ENCODE data around the gene CXCL14. TPM values are rescaled to one million over a fixed set of nuclear protein-coding genes. Genes with fewer than 3 reads are reported as not detected.

CXCL14 gene
- total RNA-seq, 1 donor from 2014 or later, result 1.2 TPM

- intact Hi-C loops (cut with DNase I), result no loop called here
- DNase-seq (ENCODE audit: low spot score), result no peak
Measured at GRCh38 chr5:135570453-135570764, 8.4 kb downstream of the CXCL14 start.

- intact Hi-C loops (cut with DNase I), result no loop called here
- no peak for DNase-seq (ENCODE audit: low spot score)
Measured at GRCh38 chr5:135569755-135570452, 8.9 kb downstream of the CXCL14 start.

- intact Hi-C loops (cut with DNase I), result no loop called here
- no peak for DNase-seq (ENCODE audit: low spot score)
Measured at GRCh38 chr5:135568923-135569360, 9.8 kb downstream of the CXCL14 start.

DNA sequence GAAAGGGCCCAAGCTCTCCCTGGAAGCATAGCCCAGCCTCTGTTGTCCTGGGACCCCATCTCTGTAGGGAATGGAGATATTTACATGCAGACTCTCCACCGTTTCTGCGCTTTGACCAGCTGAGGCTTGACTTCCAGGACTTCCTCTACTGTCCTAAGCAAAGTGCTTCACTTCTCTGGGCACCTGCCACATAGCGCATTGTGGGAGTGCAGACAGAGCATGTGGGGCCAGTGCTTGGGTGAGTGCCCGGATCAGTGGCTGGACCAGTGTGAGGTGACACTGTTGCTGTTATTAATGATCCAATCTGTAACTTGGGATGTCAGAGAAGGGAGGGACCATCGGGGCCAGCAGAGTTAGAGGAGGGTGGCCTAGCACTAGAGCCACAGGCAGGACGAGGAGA lies 10.5 kb downstream of the CXCL14 start:
- peak; percentile 50 for DNase-seq (ENCODE audit: low spot score)
- intact Hi-C loops (cut with DNase I), result no loop called here

DNA sequence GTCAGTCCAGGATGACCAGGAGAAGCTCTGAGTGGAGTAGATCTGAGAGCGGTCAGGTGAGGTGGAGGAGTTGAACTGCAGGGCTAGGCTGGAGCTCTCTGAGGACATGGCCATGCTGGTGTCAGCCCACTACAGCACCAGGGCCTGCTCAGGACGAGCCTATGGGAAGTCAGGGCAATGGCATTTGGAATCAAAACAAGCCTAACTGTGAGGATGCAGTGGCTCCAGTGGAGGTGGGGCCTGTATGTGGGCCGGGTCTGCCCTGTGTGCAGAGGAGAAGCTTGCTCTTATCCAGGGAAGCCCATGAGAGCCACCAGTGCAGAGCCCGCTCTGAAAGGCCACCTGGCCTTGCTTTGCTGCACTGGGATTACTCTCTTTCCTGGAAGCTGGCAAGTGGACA lies 11.1 kb downstream of the CXCL14 start:
- intact Hi-C loops (cut with DNase I), result no loop called here

GRCh38 chr5:135566422-135567400 lies 12.1 kb downstream of the CXCL14 start:
- intact Hi-C loops (cut with DNase I), result no loop called here
- peak; percentile 26 for DNase-seq (ENCODE audit: low spot score)

More for the DNA sequence above, 11.1 kb downstream of the CXCL14 start:
- peak; percentile 41 for DNase-seq (ENCODE audit: low spot score)

GRCh38 chr5:135565725-135566421 lies 12.9 kb downstream of the CXCL14 start:
- DNase-seq (ENCODE audit: low spot score), result peak; percentile 85
- intact Hi-C loops (cut with DNase I), result no loop called here

DNA sequence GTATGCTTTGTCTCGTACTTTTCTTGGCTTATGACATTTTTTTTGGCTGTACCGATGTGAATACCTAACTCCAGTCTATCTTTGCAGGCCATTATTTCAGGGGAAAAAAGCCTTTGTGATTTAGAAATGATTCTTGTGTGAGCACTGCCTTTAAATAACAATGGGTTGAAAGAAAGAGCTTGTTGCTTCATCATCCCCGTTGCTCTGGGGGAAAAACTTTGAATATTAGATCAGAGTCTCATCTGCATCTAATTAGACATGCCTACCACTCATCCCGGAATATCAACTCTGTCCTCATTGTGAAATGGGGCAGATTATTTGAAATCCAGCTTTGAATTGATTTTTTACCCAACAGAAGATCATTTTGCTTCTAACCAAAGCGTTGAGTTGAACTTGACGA lies 13.5 kb downstream of the CXCL14 start:
- DNase-seq (ENCODE audit: low spot score), result no peak
- intact Hi-C loops (cut with DNase I), result no loop called here

DNA sequence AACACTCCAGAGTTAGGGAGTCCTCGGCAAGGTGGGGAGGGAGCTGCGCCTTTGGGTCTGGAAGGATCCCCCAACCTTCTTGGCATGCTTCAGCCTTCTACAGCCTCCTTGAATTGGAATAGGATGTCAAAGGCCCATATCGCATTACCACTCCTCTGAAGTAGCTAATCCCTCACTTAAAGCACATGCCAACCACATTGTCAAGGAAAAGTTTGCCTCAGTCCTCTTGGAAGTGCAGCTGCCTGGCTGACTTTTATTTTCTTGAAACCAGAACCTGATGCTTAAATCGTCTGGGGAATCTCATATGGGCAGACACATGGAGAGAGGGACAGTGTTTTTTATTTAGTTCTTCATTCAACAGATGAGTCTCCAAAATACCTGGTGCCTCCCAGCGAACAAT lies 14.5 kb downstream of the CXCL14 start:
- no peak for DNase-seq (ENCODE audit: low spot score)

DNA sequence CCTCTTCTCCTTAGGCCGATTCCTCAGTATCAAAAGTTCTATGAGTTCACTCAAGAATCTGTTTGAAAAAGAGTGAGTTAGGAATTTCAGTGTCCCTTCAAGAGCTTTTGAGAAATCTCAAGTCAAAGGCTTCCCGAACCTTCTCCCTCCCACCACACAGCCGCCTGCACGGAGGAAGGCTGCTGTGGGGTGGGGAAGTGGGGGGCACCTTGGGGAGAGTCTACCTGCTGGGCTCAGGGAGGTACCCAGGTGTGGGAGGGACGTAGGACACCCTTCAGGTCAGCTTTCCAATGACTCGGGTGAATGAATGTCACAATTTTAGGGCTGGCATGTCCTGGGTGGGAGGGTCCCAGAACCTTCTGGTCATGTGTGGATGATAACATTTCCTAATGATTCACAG lies 17.5 kb downstream of the CXCL14 start:
- DNase-seq (ENCODE audit: low spot score), result no peak
- intact Hi-C loops (cut with DNase I), result loop anchor here (5.0 kb wide), 1 partner anchor 651 kb away; no protein-coding TSS in a partner anchor

More for the DNA sequence above, 14.5 kb downstream of the CXCL14 start:
- intact Hi-C loops (cut with DNase I), result loop anchor here (5.0 kb wide), 1 partner anchor 648 kb away; no protein-coding TSS in a partner anchor

DNA sequence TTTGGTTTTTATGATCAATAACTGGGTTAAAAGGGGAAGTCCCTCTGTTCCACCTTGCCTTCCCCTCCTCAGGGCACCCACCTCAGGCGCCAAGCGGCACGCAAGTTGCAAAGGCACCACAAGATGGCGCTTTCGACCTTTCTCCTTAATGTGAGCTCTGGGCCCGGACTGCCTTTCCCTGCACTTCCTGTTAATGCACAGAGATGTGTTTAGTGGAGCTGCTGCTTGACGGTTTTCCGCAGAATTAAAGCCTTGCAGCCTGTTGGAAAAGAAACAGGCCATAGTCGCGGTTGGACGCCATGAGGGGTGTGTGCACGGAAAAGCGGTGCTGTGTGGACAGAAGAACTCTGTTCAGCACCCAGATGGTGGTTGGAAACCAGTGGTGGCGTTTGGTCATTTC lies 17.9 kb downstream of the CXCL14 start:
- DNase-seq (ENCODE audit: low spot score), result no peak
- intact Hi-C loops (cut with DNase I), result loop anchor here (1.0 to 5.0 kb wide), 2 partner anchors 269 to 651 kb away; no protein-coding TSS in a partner anchor

GRCh38 chr5:135559354-135559753 lies 19.4 kb downstream of the CXCL14 start:
- DNase-seq (ENCODE audit: low spot score), result no peak

DNA sequence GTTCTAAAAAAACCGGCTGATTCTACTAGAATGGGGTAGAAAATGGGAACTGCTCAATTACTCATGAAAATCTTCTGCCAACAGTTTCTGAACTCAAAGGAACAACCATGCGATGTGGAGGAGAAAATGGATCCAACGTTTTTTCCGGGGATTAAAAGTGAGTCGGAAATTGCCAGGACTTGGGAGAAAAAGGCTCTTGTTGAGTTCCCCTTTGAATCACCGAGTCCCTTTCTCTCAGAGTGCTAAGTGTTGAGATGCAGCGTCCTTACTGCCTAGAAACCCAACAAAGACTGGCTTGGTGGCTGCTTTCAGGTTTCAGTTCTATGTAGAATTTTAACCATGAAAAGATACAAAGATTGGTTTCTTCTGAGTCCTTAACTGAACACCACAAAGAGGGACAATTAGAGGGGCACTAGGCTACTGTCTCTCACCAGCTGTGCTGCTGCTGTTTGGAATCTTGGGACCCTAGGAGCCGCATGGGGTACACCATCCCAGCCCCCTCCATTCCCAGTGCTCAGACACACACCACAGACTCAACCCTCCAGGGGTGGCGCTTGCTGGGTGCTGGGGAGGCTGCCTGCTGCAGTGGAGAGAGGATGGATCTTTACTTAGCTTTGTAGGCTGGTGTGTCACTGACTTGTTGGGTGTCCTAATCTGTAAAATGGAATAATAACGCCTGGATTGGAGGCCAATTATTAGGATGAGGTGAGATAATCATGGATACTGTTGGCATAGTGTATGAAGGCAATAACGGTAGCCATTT lies 21.5 kb downstream of the CXCL14 start:
- intact Hi-C loops (cut with DNase I), result no loop called here
- no peak for DNase-seq (ENCODE audit: low spot score)

More at GRCh38 chr5:135559354-135559753, 19.4 kb downstream of the CXCL14 start:
- intact Hi-C loops (cut with DNase I), result no loop called here

GRCh38 chr5:135556620-135557019 lies 22.2 kb downstream of the CXCL14 start:
- DNase-seq (ENCODE audit: low spot score), result no peak
- intact Hi-C loops (cut with DNase I), result no loop called here

DNA sequence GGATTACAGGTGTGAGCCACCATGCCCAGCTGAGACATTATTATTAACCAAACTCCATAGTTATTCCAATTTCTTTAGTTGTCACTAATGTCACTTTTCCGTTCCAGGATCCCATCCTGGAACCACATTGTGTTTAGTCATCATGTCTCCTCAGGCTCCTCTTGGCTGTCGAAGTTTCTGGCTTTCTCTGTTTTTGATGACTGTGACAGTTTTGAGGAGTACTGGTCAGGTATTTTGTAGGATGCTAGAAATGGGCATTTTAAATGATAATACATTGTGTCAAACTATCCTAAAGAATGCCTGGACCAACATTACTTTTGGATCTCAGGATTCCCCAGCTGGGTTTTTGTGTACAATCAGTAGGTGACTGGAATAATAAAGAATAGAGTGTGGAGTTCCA lies 23.3 kb downstream of the CXCL14 start:
- no peak for DNase-seq (ENCODE audit: low spot score)
- intact Hi-C loops (cut with DNase I), result no loop called here

GRCh38 chr5:135553688-135554462 lies 24.9 kb downstream of the CXCL14 start:
- intact Hi-C loops (cut with DNase I), result no loop called here
- DNase-seq (ENCODE audit: low spot score), result no peak

DNA sequence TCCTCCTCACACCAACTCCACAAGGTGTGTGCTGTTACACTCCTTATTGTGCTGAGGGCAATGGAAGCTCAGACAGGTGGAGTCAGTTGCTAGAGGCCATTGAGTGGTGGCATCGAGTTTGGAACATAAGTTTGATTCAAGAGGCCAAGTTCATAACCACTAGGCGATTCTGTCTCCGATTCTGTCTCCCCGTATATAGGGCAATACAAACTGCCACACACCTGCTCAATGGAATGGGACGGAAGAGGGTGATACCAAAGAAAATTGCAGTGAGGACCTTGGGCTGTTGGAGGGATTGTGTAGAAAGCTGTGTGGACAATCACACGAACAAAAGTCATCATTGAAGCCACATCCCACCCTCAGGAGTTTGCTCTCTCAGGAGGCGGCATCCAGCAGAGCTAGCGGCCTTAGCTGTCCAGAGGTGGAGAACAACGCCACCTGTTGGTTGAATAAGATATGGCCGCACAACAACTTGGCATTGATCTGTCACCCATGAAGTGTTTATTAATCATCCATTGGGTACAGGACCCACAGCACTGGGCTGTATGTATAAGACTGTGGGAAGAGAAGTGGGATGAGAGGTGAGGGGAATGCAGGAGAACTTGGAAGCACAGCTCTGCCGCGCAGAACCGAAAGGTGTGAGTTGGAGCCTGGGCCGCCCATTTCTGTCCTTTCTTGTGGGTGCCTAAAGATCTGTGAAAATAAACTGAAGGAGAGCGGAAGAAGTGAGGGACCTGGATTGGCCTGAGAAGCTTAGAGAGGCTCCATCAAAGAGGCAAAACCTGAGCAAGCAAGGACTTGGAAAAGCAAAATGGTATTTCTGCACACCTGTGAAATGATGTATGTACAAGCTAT lies 27.0 kb downstream of the CXCL14 start:
- intact Hi-C loops (cut with DNase I), result loop anchor here (1.0 kb wide), 1 partner anchor 86 kb away; no protein-coding TSS in a partner anchor
- no peak for DNase-seq (ENCODE audit: low spot score)

Data from cardiac septum (tissue), 1 donor.